ENCODE data around the gene CAPN7.

DNA sequence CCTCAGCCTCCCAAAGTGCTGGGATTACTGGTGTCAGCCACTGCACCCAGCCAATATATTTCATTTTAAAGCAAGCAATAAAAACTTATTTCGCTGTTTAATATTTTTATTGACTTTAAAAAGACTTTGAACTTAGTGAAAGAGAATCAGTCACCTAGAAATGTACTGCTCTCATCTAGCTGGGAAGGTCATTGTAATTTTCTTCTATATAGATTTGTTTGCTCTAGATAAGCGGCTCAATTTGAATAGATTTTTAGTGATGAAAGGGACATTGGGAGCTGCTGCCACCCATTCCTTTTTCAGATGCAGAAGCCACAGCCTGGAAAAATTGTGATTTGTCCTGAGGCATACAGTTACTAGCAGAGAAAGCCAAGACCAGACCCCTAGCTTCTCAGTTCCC is 40.1 kb downstream of the CAPN7 start:
- TF ChIP-seq, protein P1, sequence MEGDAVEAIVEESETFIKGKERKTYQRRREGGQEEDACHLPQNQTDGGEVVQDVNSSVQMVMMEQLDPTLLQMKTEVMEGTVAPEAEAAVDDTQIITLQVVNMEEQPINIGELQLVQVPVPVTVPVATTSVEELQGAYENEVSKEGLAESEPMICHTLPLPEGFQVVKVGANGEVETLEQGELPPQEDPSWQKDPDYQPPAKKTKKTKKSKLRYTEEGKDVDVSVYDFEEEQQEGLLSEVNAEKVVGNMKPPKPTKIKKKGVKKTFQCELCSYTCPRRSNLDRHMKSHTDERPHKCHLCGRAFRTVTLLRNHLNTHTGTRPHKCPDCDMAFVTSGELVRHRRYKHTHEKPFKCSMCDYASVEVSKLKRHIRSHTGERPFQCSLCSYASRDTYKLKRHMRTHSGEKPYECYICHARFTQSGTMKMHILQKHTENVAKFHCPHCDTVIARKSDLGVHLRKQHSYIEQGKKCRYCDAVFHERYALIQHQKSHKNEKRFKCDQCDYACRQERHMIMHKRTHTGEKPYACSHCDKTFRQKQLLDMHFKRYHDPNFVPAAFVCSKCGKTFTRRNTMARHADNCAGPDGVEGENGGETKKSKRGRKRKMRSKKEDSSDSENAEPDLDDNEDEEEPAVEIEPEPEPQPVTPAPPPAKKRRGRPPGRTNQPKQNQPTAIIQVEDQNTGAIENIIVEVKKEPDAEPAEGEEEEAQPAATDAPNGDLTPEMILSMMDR (IDR thresholded peaks at IDR 0.05), result no peak
- TF ChIP-seq POLR2A (IDR thresholded peaks at IDR 0.05), result no peak
- TF ChIP-seq POLR2AphosphoS5 (IDR thresholded peaks at IDR 0.05), result no peak
